Measurements from ENCODE around the gene AFF2. TPM values are rescaled to one million over a fixed set of nuclear protein-coding genes. Genes with fewer than 3 reads are reported as not detected.

Gene AFF2
- total RNA-seq, 4 donors from 2014 or later, result 0.09 to 2.5 (median 0.65) TPM

- DNase-seq, result no peak
- 16 to 47% methylated on average over 2 of the region's 2 CpGs for WGBS, 2 donors
- no peaks in the 10 kb centered on the region for H3K36me3 ChIP-seq
- TF ChIP-seq CTCF (IDR thresholded peaks at IDR 0.05), result no peak
- TF ChIP-seq POLR2A (IDR thresholded peaks at IDR 0.05), result no peak
- H3K27me3 ChIP-seq, result no peaks in the 10 kb centered on the region
- H3K4me1 ChIP-seq, result no peaks in the 10 kb centered on the region
- no peaks in the 10 kb centered on the region for H3K9me3 ChIP-seq
- H3K27ac ChIP-seq, result no peak overlapping the region
- no peak overlapping the region for H3K4me3 ChIP-seq
- intact Hi-C loops (cut with DNase I), result no loop called here
Measured at GRCh38 chrX:148568763-148569162, 68.3 kb downstream of the AFF2 start.

GRCh38 chrX:148572337-148572736 is 71.9 kb downstream of the AFF2 start:
- Histone ChIP-seq H3K27ac (no peak overlapping the region), H3K4me1 (no peaks in the 10 kb centered on the region), H3K36me3 (no peaks in the 10 kb centered on the region), H3K9me3 (no peaks in the 10 kb centered on the region), H3K4me3 (no peak overlapping the region), H3K27me3 (no peaks in the 10 kb centered on the region)
- 83 to 85% methylated on average over 4 of the region's 4 CpGs for WGBS, 2 donors
- DNase-seq, result no peak
- TF ChIP-seq POLR2A (IDR thresholded peaks at IDR 0.05), result no peak
- TF ChIP-seq CTCF (IDR thresholded peaks at IDR 0.05), result no peak
- intact Hi-C loops (cut with DNase I), result no loop called here

GRCh38 chrX:148573119-148573518 is 72.7 kb downstream of the AFF2 start:
- intact Hi-C loops (cut with DNase I), result no loop called here
- DNase-seq, result no peak
- Histone ChIP-seq H3K27me3 (no peaks in the 10 kb centered on the region), H3K4me1 (no peaks in the 10 kb centered on the region), H3K9me3 (no peaks in the 10 kb centered on the region), H3K36me3 (no peaks in the 10 kb centered on the region), H3K4me3 (no peak overlapping the region), H3K27ac (no peak overlapping the region)
- TF ChIP-seq POLR2A (IDR thresholded peaks at IDR 0.05) (no peak), CTCF (IDR thresholded peaks at IDR 0.05) (no peak)
- 82 to 91% methylated on average over 4 of the region's 4 CpGs for WGBS, 2 donors

GRCh38 chrX:148574237-148574973 is 74.0 kb downstream of the AFF2 start:
- no peaks in the 10 kb centered on the region for H3K4me1 ChIP-seq
- TF ChIP-seq POLR2A (IDR thresholded peaks at IDR 0.05) (no peak), CTCF (IDR thresholded peaks at IDR 0.05) (no peak)
- WGBS, 2 donors, result 33 to 69% methylated on average over 3 of the region's 3 CpGs
- H3K4me3 ChIP-seq, result no peak overlapping the region
- no peaks in the 10 kb centered on the region for H3K27me3 ChIP-seq
- no peaks in the 10 kb centered on the region for H3K9me3 ChIP-seq
- no peaks in the 10 kb centered on the region for H3K36me3 ChIP-seq
- intact Hi-C loops (cut with DNase I), result no loop called here
- H3K27ac ChIP-seq, result no peak overlapping the region
- DNase-seq, result no peak

- 67 to 70% methylated on average over 6 of the region's 6 CpGs for WGBS, 2 donors
Measured at GRCh38 chrX:148576396-148576795, 76.0 kb downstream of the AFF2 start.

More at GRCh38 chrX:148576396-148576795, 76.0 kb downstream of the AFF2 start:
- no peaks in the 10 kb centered on the region for H3K27me3 ChIP-seq
- no peaks in the 10 kb centered on the region for H3K4me1 ChIP-seq
- H3K27ac ChIP-seq, result no peak overlapping the region
- H3K9me3 ChIP-seq, result no peaks in the 10 kb centered on the region
- no peaks in the 10 kb centered on the region for H3K36me3 ChIP-seq
- DNase-seq, result no peak
- TF ChIP-seq POLR2A (IDR thresholded peaks at IDR 0.05), result no peak
- TF ChIP-seq CTCF (IDR thresholded peaks at IDR 0.05), result no peak
- no peak overlapping the region for H3K4me3 ChIP-seq
- intact Hi-C loops (cut with DNase I), result no loop called here

Measured in esophagus squamous epithelium (tissue), 5 donors.